Keratinocyte (primary cell): ENCODE results near the gene RNF4. TPM values are rescaled to one million over a fixed set of nuclear protein-coding genes. Genes with fewer than 3 reads are reported as not detected.

Experiments
- DNase-seq: peaks from one replicate; pipeline ENCODE4 v3.0.0-alpha.2; 2011; ENCODE audit warnings: low read depth, missing footprints, low spot score
- FAIRE-seq: peaks from 2 replicates; lab custom pipeline; 2011; peaks lifted over from hg19 to GRCh38; lab: Jason Lieb, UNC
- H2AFZ ChIP-seq: 2 replicates; pipeline ENCODE4 v1.6.0; 2012; ENCODE audit warnings: low read length, control low read depth, inconsistent platforms; ENCODE audit not compliant: control insufficient read depth
- H3K27ac ChIP-seq: 2 replicates; pipeline ENCODE4 v1.5.1; 2011; ENCODE audit warnings: low read length; ENCODE audit not compliant: control insufficient read depth, insufficient read depth
- H3K27me3 ChIP-seq: 3 replicates; pipeline ENCODE4 v1.6.0; 2011; ENCODE audit warnings: low read length; ENCODE audit not compliant: control insufficient read depth, insufficient read depth; ENCODE audit errors: extremely low read depth
- H3K36me3 ChIP-seq, 2 experiments: 2 replicates in 1 of 2; 3 replicates in 1 of 2; pipeline ENCODE4 v1.5.1; 2011; ENCODE audit warnings: low read length in 2 of 2, mild to moderate bottlenecking in 1 of 2; ENCODE audit not compliant: control insufficient read depth in 2 of 2, insufficient read depth in 2 of 2; ENCODE audit errors: extremely low read depth in 1 of 2
- H3K4me1 ChIP-seq: 3 replicates; pipeline ENCODE4 v1.5.1; 2011; ENCODE audit warnings: low read length; ENCODE audit not compliant: control insufficient read depth, insufficient read depth; ENCODE audit errors: extremely low read depth
- H3K4me2 ChIP-seq: 3 replicates; pipeline ENCODE4 v1.6.0; 2011; ENCODE audit warnings: low read depth, low read length; ENCODE audit not compliant: control insufficient read depth, insufficient read depth; ENCODE audit errors: extremely low read depth
- H3K4me3 ChIP-seq, 3 experiments: fragments of 200-600 bp in 1 of 3; sonication (generic) in 1 of 3; 2 replicates in 2 of 3; 3 replicates in 1 of 3; pipeline ENCODE4 v1.5.1; 2011 to 2016; ENCODE audit warnings: low read length in 3 of 3, mild to moderate bottlenecking in 3 of 3, control low read depth in 2 of 3, inconsistent platforms in 1 of 3, low read depth in 1 of 3, mixed read lengths in 1 of 3, mixed run types in 1 of 3, moderate library complexity in 1 of 3; ENCODE audit not compliant: control insufficient read depth in 2 of 3, insufficient read depth in 2 of 3; ENCODE audit errors: extremely low read depth in 1 of 3
- H3K79me2 ChIP-seq: 2 replicates; pipeline ENCODE4 v1.6.0; 2012; ENCODE audit warnings: low read length; ENCODE audit not compliant: control insufficient read depth, insufficient read depth
- H3K9ac ChIP-seq: 3 replicates; pipeline ENCODE4 v1.6.0; 2011; ENCODE audit warnings: low read length; ENCODE audit not compliant: control insufficient read depth, insufficient read depth; ENCODE audit errors: extremely low read depth
- H3K9me1 ChIP-seq: 3 replicates; pipeline ENCODE4 v1.6.0; 2011; ENCODE audit warnings: low read length; ENCODE audit not compliant: control insufficient read depth, insufficient read depth; ENCODE audit errors: extremely low read depth
- H3K9me3 ChIP-seq: 2 replicates; pipeline ENCODE4 v1.5.1; 2012; ENCODE audit warnings: low read depth, low read length; ENCODE audit not compliant: control insufficient read depth
- H4K20me1 ChIP-seq: 3 replicates; pipeline ENCODE4 v1.6.0; 2011; ENCODE audit warnings: low read length; ENCODE audit not compliant: control insufficient read depth, insufficient read depth; ENCODE audit errors: extremely low read depth
- CTCF ChIP-seq, 3 experiments: IDR thresholded peaks in 1 of 3; conservative IDR thresholded peaks in 1 of 3; optimal IDR thresholded peaks in 1 of 3; 2 replicates in 2 of 3; 3 replicates in 1 of 3; pipeline versions ENCODE3 to v1.5.1; 2011; ENCODE audit warnings: low read length in 3 of 3, mild to moderate bottlenecking in 3 of 3, moderate library complexity in 2 of 3, control low read depth in 1 of 3, inconsistent platforms in 1 of 3; ENCODE audit not compliant: insufficient read depth in 2 of 3; ENCODE audit errors: extremely low read depth in 1 of 3
- EZH2 ChIP-seq: IDR thresholded peaks from one replicate; pipeline ENCODE4 v1.6.1; 2012; ENCODE audit warnings: inconsistent platforms, mild to moderate bottlenecking, low read length, moderate library complexity
- dilution Hi-C: fragments of 300-500 bp; cut with MboI; formaldehyde crosslinking; loops from one replicate; pipeline ENCODE4 v1.7.0; 2020; ENCODE audit warnings: low sequenced_read_pairs; ENCODE audit not compliant: extremely low pct_ligation_motif_present
- polyA plus RNA-seq, 5 experiments: library from polyadenylated mRNA; depleted of rRNA in 3 of 5; stranded (reverse) in 3 of 5; stranded (forward) in 1 of 5; unstranded in 1 of 5; fragments of >200 nt; gene quantifications; 1 replicate in 1 of 5; 2 replicates in 3 of 5; 3 replicates in 1 of 5; pipeline versions ENCODE4 v1.2.1 to v1.2.3, GENCODE V29; 2011 to 2012; ENCODE audit warnings: missing spikeins in 2 of 5, low read depth in 1 of 5, low replicate concordance in 1 of 5

RNF4 gene
- polyA plus RNA-seq, 1 donor (not counting 4 experiments of a cell fraction or from before 2014, with no cell fraction given), result 63.6 TPM

GRCh38 chr4:2515830-2516550 lies 47.1 kb downstream of the RNF4 start:
- no peaks in the 10 kb centered on the region for H3K27me3 ChIP-seq
- H3K4me3 ChIP-seq, result no peak overlapping the region
- peaks cover 22 to 23% of the 10 kb centered on the region in 2 experiments for H3K36me3 ChIP-seq
- dilution Hi-C loops, result no loop called here
- no peaks in the 10 kb centered on the region for H3K4me1 ChIP-seq
- H4K20me1 ChIP-seq, result peaks cover 3% of the 10 kb centered on the region
- H3K27ac ChIP-seq, result no peak overlapping the region
- no peak overlapping the region for H3K4me2 ChIP-seq
- H3K9me3 ChIP-seq, result no peaks in the 10 kb centered on the region
- no peak for DNase-seq
- no peak overlapping the region for H2AFZ ChIP-seq
- TF ChIP-seq CTCF (optimal IDR thresholded peaks at IDR 0.05 in 1 of 3, IDR thresholded peaks at IDR 0.05 in 1 of 3, conservative IDR thresholded peaks at IDR 0.05 in 1 of 3; ENCODE audit: extremely low read depth in 1 of 3, insufficient read depth in 2 of 3, low read length in 3 of 3) (no peak), EZH2 (no peak)
- no peaks in the 10 kb centered on the region for H3K9me1 ChIP-seq
- H3K9ac ChIP-seq, result no peak overlapping the region
- FAIRE-seq, result no peak
- no peaks in the 10 kb centered on the region for H3K79me2 ChIP-seq

- Histone ChIP-seq H3K4me2 (no peak overlapping the region), H4K20me1 (peaks cover 3% of the 10 kb centered on the region), H3K27ac (no peak overlapping the region), H3K4me3 (no peak overlapping the region), H3K4me1 (no peaks in the 10 kb centered on the region), H3K36me3 (peaks cover 21 to 22% of the 10 kb centered on the region in 2 experiments), H3K9ac (no peak overlapping the region), H3K79me2 (no peaks in the 10 kb centered on the region), H2AFZ (no peak overlapping the region), H3K27me3 (no peaks in the 10 kb centered on the region), H3K9me3 (no peaks in the 10 kb centered on the region), H3K9me1 (no peaks in the 10 kb centered on the region)
- DNase-seq (no peak), FAIRE-seq (no peak)
- no peak for TF ChIP-seq EZH2
- TF ChIP-seq CTCF (optimal IDR thresholded peaks at IDR 0.05 in 1 of 3, IDR thresholded peaks at IDR 0.05 in 1 of 3, conservative IDR thresholded peaks at IDR 0.05 in 1 of 3; ENCODE audit: extremely low read depth in 1 of 3, insufficient read depth in 2 of 3, low read length in 3 of 3), result no peak
- dilution Hi-C loops, result no loop called here
These were observed 47.7 kb downstream of the RNF4 start for GRCh38 chr4:2516635-2517034.
